ENCODE results near the gene GNAT1.

GRCh38 chr3:50189274-50189673, 2.1 kb upstream of the GNAT1 start:
- TF ChIP-seq CTCF (IDR thresholded peaks at IDR 0.05; ENCODE audit: low read depth, low read length) (peak; percentile 82), EZH2phosphoT487 (IDR thresholded peaks at IDR 0.05; ENCODE audit: low read depth) (no peak)

Data from OCI-LY3 (cell line).